Parathyroid adenoma (tissue), 2 donors: Measurements from ENCODE around the gene CNTN6.

Experiments used
- H2AFZ ChIP-seq: fragments of 300-600 bp; sonication (generic); one replicate; pipeline ENCODE4 v1.7.0; 2017; ENCODE audit warnings: antibody characterized with exemption, mild to moderate bottlenecking
- H3K27ac ChIP-seq: fragments of 300-600 bp; sonication (generic); one replicate; pipeline ENCODE4 v1.7.0; 2017
- H3K27me3 ChIP-seq: fragments of 300-600 bp; sonication (generic); one replicate; pipeline ENCODE4 v1.7.0; 2017; ENCODE audit warnings: low read length; ENCODE audit not compliant: control insufficient read depth, insufficient read depth
- H3K36me3 ChIP-seq: fragments of 300-600 bp; sonication (generic); one replicate; pipeline ENCODE4 v1.7.0; 2017; ENCODE audit warnings: low read length; ENCODE audit not compliant: control insufficient read depth, insufficient read depth
- H3K4me1 ChIP-seq: fragments of 300-600 bp; sonication (generic); one replicate; pipeline ENCODE4 v1.7.0; 2017; ENCODE audit warnings: control low read depth
- H3K4me2 ChIP-seq: fragments of 300-600 bp; sonication (generic); one replicate; pipeline ENCODE4 v1.7.0; 2017; ENCODE audit warnings: low read length
- H3K4me3 ChIP-seq: fragments of 300-600 bp; sonication (generic); one replicate; pipeline ENCODE4 v1.7.0; 2017; ENCODE audit warnings: low read depth, low read length
- H3K79me2 ChIP-seq: fragments of 300-600 bp; sonication (generic); one replicate; pipeline ENCODE4 v1.7.0; 2017; ENCODE audit warnings: control low read depth
- H3K9ac ChIP-seq: fragments of 300-600 bp; sonication (generic); one replicate; pipeline ENCODE4 v1.7.0; 2017; ENCODE audit warnings: mild to moderate bottlenecking
- H3K9me3 ChIP-seq: fragments of 300-600 bp; sonication (generic); one replicate; pipeline ENCODE4 v1.7.0; 2017; ENCODE audit warnings: low read length; ENCODE audit not compliant: control insufficient read depth
- TF ChIP-seq, protein P1 (sequence below): fragments of 300-600 bp; sonication (generic); IDR thresholded peaks from one replicate; pipeline ENCODE4 v1.7.0; 2017; ENCODE audit warnings: antibody characterized with exemption, mild to moderate bottlenecking
- donor health status: primary hyperparathyroidism.

CNTN6 gene

GRCh38 chr3:1172644-1173043 is 79.8 kb downstream of the CNTN6 start:
- H3K4me1 ChIP-seq = no peaks in the 10 kb centered on the region
- H3K9ac ChIP-seq = no peak overlapping the region
- H3K27me3 ChIP-seq = no peaks in the 10 kb centered on the region
- H3K4me3 ChIP-seq = no peak overlapping the region
- H3K36me3 ChIP-seq = no peaks in the 10 kb centered on the region
- no peaks in the 10 kb centered on the region for H3K79me2 ChIP-seq
- no peaks in the 10 kb centered on the region for H3K9me3 ChIP-seq
- no peak overlapping the region for H2AFZ ChIP-seq
- H3K27ac ChIP-seq = no peak overlapping the region
- no peak overlapping the region for H3K4me2 ChIP-seq
- TF ChIP-seq, protein P1, sequence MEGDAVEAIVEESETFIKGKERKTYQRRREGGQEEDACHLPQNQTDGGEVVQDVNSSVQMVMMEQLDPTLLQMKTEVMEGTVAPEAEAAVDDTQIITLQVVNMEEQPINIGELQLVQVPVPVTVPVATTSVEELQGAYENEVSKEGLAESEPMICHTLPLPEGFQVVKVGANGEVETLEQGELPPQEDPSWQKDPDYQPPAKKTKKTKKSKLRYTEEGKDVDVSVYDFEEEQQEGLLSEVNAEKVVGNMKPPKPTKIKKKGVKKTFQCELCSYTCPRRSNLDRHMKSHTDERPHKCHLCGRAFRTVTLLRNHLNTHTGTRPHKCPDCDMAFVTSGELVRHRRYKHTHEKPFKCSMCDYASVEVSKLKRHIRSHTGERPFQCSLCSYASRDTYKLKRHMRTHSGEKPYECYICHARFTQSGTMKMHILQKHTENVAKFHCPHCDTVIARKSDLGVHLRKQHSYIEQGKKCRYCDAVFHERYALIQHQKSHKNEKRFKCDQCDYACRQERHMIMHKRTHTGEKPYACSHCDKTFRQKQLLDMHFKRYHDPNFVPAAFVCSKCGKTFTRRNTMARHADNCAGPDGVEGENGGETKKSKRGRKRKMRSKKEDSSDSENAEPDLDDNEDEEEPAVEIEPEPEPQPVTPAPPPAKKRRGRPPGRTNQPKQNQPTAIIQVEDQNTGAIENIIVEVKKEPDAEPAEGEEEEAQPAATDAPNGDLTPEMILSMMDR = no peak

GRCh38 chr3:1179146-1179545 is 86.3 kb downstream of the CNTN6 start:
- Histone ChIP-seq H2AFZ (no peak overlapping the region), H3K9ac (no peak overlapping the region), H3K27ac (no peak overlapping the region), H3K4me1 (no peaks in the 10 kb centered on the region), H3K79me2 (no peaks in the 10 kb centered on the region), H3K36me3 (no peaks in the 10 kb centered on the region), H3K4me2 (no peak overlapping the region), H3K4me3 (no peak overlapping the region), H3K27me3 (no peaks in the 10 kb centered on the region), H3K9me3 (no peaks in the 10 kb centered on the region)
- TF ChIP-seq, protein P1 = no peak

- no peaks in the 10 kb centered on the region for H3K9me3 ChIP-seq
- no peak overlapping the region for H3K27ac ChIP-seq
- no peak overlapping the region for H2AFZ ChIP-seq
- no peak overlapping the region for H3K4me2 ChIP-seq
- TF ChIP-seq, protein P1 = no peak
- H3K4me1 ChIP-seq = no peaks in the 10 kb centered on the region
- H3K79me2 ChIP-seq = no peaks in the 10 kb centered on the region
- no peaks in the 10 kb centered on the region for H3K27me3 ChIP-seq
- H3K36me3 ChIP-seq = no peaks in the 10 kb centered on the region
- H3K9ac ChIP-seq = no peak overlapping the region
- H3K4me3 ChIP-seq = no peak overlapping the region
Measured at GRCh38 chr3:1183320-1184048, 90.7 kb downstream of the CNTN6 start.

GRCh38 chr3:1190569-1190968 is 97.7 kb downstream of the CNTN6 start:
- peaks cover 3% of the 10 kb centered on the region for H3K4me1 ChIP-seq
- no peaks in the 10 kb centered on the region for H3K36me3 ChIP-seq
- TF ChIP-seq, protein P1 = no peak

GRCh38 chr3:1191026-1191425 is 98.2 kb downstream of the CNTN6 start:
- Histone ChIP-seq H3K79me2 (no peaks in the 10 kb centered on the region), H3K4me2 (no peak overlapping the region), H2AFZ (no peak overlapping the region), H3K36me3 (no peaks in the 10 kb centered on the region), H3K9ac (no peak overlapping the region), H3K27me3 (no peaks in the 10 kb centered on the region), H3K9me3 (peaks cover 4% of the 10 kb centered on the region), H3K4me1 (peaks cover 3% of the 10 kb centered on the region), H3K27ac (no peak overlapping the region), H3K4me3 (no peak overlapping the region)
- TF ChIP-seq, protein P1 = no peak

More at GRCh38 chr3:1190569-1190968, 97.7 kb downstream of the CNTN6 start:
- Histone ChIP-seq H3K4me3 (no peak overlapping the region), H3K9ac (no peak overlapping the region), H3K27me3 (no peaks in the 10 kb centered on the region), H3K27ac (no peak overlapping the region), H3K4me2 (no peak overlapping the region), H3K79me2 (no peaks in the 10 kb centered on the region), H2AFZ (no peak overlapping the region), H3K9me3 (peaks cover 4% of the 10 kb centered on the region)
